ENCODE measurements around the gene TM4SF18.

DNA sequence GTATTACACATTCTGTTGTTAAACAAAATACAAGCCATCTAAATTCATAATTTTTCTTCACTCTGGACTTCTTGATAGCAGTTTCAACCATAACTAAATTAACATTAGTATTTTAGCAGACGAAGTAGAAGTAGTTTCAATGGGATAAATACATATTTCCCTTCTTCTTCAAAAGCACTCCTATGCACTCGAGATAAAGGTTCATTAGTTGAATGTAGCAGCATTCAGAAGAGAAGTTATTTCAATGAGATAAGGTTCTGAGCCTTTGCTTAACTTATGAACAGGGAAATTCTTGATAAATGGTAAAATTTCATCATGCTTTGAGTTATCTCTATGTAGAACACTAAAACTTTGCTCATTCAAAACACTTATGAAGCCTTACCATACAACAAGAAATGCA, 11.8 kb downstream of the TM4SF18 start:
- TF ChIP-seq, protein P1, sequence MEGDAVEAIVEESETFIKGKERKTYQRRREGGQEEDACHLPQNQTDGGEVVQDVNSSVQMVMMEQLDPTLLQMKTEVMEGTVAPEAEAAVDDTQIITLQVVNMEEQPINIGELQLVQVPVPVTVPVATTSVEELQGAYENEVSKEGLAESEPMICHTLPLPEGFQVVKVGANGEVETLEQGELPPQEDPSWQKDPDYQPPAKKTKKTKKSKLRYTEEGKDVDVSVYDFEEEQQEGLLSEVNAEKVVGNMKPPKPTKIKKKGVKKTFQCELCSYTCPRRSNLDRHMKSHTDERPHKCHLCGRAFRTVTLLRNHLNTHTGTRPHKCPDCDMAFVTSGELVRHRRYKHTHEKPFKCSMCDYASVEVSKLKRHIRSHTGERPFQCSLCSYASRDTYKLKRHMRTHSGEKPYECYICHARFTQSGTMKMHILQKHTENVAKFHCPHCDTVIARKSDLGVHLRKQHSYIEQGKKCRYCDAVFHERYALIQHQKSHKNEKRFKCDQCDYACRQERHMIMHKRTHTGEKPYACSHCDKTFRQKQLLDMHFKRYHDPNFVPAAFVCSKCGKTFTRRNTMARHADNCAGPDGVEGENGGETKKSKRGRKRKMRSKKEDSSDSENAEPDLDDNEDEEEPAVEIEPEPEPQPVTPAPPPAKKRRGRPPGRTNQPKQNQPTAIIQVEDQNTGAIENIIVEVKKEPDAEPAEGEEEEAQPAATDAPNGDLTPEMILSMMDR (IDR thresholded peaks at IDR 0.05), result no peak
- no peak for TF ChIP-seq POLR2A (IDR thresholded peaks at IDR 0.05)
